ENCODE measurements around the gene SERPINB1. TPM values are rescaled to one million over a fixed set of nuclear protein-coding genes. Genes with fewer than 3 reads are reported as not detected.

SERPINB1 gene
- polyA plus RNA-seq, 1 of the 3 experiments (the other 2 are of a cell fraction): 9.4 TPM

DNA sequence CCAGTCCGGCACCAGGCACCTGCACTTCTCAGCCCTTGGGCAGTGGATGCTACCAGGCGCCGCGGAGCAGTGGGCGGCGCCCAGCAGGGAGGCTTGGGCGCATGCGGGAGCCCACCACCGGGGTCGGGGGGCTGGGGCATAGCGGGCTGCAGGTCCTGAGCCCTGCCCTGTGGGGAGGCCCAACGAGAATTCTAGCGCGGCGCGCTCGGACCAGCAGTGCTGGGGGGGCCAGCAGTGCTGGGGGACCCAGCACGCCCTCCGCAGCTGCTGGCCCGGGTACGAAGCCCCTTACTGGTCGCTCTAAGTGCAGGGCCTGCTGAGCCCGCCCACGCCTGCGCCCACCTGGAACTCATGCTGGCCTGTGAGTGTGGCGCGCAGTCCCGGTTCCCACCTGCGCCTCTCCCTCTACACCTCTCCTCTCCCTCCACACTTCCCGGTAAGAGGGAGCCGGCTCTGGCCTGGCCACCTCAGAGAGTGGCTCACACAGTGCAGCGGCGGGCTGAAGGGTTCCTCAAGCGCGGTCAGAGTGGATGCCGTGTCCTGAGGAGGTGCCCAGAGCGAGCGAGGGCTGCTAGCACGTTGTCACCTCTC is 28.5 kb upstream of the SERPINB1 start:
- Histone ChIP-seq H3K9me3 (no peaks in the 10 kb centered on the region), H2AFZ (ENCODE audit: low read depth) (no peak overlapping the region), H3K4me2 (no peak overlapping the region), H3K36me3 (replicated peaks in 1 of 2; ENCODE audit: control insufficient read depth in 1 of 2, insufficient read depth in 2 of 2, low read length in 1 of 2) (no peaks in the 10 kb centered on the region), H3K79me2 (ENCODE audit: insufficient read depth) (no peaks in the 10 kb centered on the region), H3F3A (replicated peaks; ENCODE audit: insufficient read depth) (no peaks in the 10 kb centered on the region), H3K9ac (no peak overlapping the region), H3K4me3 (ENCODE audit: low read depth in 2 of 2, low read length in 1 of 2) (no peak overlapping the region), H3K27ac (ENCODE audit: low read depth in 2 of 2, low read length in 1 of 2) (no peak overlapping the region), H4K20me1 (ENCODE audit: insufficient read depth) (no peaks in the 10 kb centered on the region), H3K4me1 (ENCODE audit: control insufficient read depth in 1 of 2, insufficient read depth in 2 of 2, low read depth in 1 of 2, low read length in 1 of 2) (no peaks in the 10 kb centered on the region; a peak in 1 of 4 replicates), H3K27me3 (ENCODE audit: insufficient read depth) (no peaks in the 10 kb centered on the region), H3K9me2 (no peaks in the 10 kb centered on the region)
- 92% methylated on average over 16 of the region's 39 CpGs for WGBS (ENCODE audit: low lambda C conversion rate)
- CTCF ChIA-PET: interaction anchor here (0.6 to 3.5 kb wide), 3 partner anchors 24 to 61 kb away, joined by 3 to 17 read pairs (median 12); no protein-coding TSS in a partner anchor
- TF ChIP-seq EZH2phosphoT487 (IDR thresholded peaks at IDR 0.05; ENCODE audit: borderline replicate concordance, low read depth) (no peak), EP300 (IDR thresholded peaks at IDR 0.05; ENCODE audit: borderline replicate concordance in 1 of 2, low read depth in 1 of 2, low read length in 1 of 2) (no peak), CHD2 (IDR thresholded peaks at IDR 0.05; ENCODE audit: low read length, partially characterized antibody) (no peak), MXI1 (IDR thresholded peaks at IDR 0.05; ENCODE audit: low read depth, low read length) (no peak), TEAD4 (IDR thresholded peaks at IDR 0.05; ENCODE audit: borderline replicate concordance, insufficient read depth) (no peak), MEF2A (IDR thresholded peaks at IDR 0.05; ENCODE audit: borderline replicate concordance, low read depth) (no peak), YY1 (IDR thresholded peaks at IDR 0.05; ENCODE audit: low read depth) (no peak), TCF12 (IDR thresholded peaks at IDR 0.05) (no peak), RXRA (IDR thresholded peaks at IDR 0.05; ENCODE audit: borderline replicate concordance, low read depth) (no peak), RFX5 (IDR thresholded peaks at IDR 0.05; ENCODE audit: low read length) (no peak), FOXJ3 (CRISPR knock-in tag; IDR thresholded peaks at IDR 0.05) (no peak), ELF1 (IDR thresholded peaks at IDR 0.05) (no peak)
- TF ChIP-seq, protein P1, sequence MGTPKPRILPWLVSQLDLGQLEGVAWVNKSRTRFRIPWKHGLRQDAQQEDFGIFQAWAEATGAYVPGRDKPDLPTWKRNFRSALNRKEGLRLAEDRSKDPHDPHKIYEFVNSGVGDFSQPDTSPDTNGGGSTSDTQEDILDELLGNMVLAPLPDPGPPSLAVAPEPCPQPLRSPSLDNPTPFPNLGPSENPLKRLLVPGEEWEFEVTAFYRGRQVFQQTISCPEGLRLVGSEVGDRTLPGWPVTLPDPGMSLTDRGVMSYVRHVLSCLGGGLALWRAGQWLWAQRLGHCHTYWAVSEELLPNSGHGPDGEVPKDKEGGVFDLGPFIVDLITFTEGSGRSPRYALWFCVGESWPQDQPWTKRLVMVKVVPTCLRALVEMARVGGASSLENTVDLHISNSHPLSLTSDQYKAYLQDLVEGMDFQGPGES (IDR thresholded peaks at IDR 0.05; ENCODE audit: low read depth, low read length): no peak
- TF ChIP-seq, protein P2, sequence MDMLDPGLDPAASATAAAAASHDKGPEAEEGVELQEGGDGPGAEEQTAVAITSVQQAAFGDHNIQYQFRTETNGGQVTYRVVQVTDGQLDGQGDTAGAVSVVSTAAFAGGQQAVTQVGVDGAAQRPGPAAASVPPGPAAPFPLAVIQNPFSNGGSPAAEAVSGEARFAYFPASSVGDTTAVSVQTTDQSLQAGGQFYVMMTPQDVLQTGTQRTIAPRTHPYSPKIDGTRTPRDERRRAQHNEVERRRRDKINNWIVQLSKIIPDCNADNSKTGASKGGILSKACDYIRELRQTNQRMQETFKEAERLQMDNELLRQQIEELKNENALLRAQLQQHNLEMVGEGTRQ (IDR thresholded peaks at IDR 0.05; ENCODE audit: borderline replicate concordance, low read depth, low read length): no peak
- TF ChIP-seq, protein P3, sequence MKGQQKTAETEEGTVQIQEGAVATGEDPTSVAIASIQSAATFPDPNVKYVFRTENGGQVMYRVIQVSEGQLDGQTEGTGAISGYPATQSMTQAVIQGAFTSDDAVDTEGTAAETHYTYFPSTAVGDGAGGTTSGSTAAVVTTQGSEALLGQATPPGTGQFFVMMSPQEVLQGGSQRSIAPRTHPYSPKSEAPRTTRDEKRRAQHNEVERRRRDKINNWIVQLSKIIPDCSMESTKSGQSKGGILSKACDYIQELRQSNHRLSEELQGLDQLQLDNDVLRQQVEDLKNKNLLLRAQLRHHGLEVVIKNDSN (IDR thresholded peaks at IDR 0.05; ENCODE audit: borderline replicate concordance, low read depth): no peak
- POLR2A ChIA-PET: no interaction called here
- no peak for DNase-seq

DNA sequence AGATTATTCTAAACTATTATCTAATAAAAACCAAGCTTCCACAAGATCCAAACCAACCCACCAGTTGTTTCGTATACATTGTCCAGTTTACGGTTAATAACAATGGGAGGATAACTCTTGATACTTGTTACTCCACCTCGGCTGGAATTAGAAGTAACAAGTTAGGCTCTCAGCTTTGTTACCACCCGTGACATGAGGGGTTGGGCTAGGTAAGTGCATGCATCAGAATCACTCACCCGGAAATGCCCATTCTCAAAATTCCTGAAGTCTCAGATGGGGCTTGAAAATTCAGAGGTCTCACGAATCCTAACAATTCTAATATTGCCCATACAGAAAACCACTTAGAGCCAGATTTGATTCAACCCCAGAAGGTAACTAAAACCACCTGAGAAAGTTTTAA is 27.0 kb upstream of the SERPINB1 start:
- TF ChIP-seq ELF1 (IDR thresholded peaks at IDR 0.05): no peak
- TF ChIP-seq SMC3 (IDR thresholded peaks at IDR 0.05; ENCODE audit: low read depth, low read length): no peak
- no peak for TF ChIP-seq TEAD4 (IDR thresholded peaks at IDR 0.05; ENCODE audit: borderline replicate concordance, insufficient read depth)
- TF ChIP-seq MXI1 (IDR thresholded peaks at IDR 0.05; ENCODE audit: low read depth, low read length): no peak
- no peak for TF ChIP-seq RFX5 (IDR thresholded peaks at IDR 0.05; ENCODE audit: low read length)
- TF ChIP-seq CHD2 (IDR thresholded peaks at IDR 0.05; ENCODE audit: low read length, partially characterized antibody): no peak
- no peak for TF ChIP-seq NFIC (IDR thresholded peaks at IDR 0.05; ENCODE audit: borderline replicate concordance)
- TF ChIP-seq SIN3A (IDR thresholded peaks at IDR 0.05; ENCODE audit: borderline replicate concordance, low read depth, low read length): no peak
- Histone ChIP-seq H3K27me3 (ENCODE audit: insufficient read depth) (no peaks in the 10 kb centered on the region), H3K27ac (ENCODE audit: low read depth in 2 of 2, low read length in 1 of 2) (no peak overlapping the region), H3K9me2 (no peaks in the 10 kb centered on the region), H3K9ac (no peak overlapping the region), H3K4me1 (ENCODE audit: control insufficient read depth in 1 of 2, insufficient read depth in 2 of 2, low read depth in 1 of 2, low read length in 1 of 2) (no peaks in the 10 kb centered on the region), H3K9me3 (no peaks in the 10 kb centered on the region), H2AFZ (ENCODE audit: low read depth) (no peak overlapping the region), H3K4me3 (ENCODE audit: low read depth in 2 of 2, low read length in 1 of 2) (no peak overlapping the region), H3K4me2 (no peak overlapping the region), H3K36me3 (replicated peaks in 1 of 2; ENCODE audit: control insufficient read depth in 1 of 2, insufficient read depth in 2 of 2, low read length in 1 of 2) (no peaks in the 10 kb centered on the region), H3K79me2 (ENCODE audit: insufficient read depth) (no peaks in the 10 kb centered on the region), H4K20me1 (ENCODE audit: insufficient read depth) (no peaks in the 10 kb centered on the region), H3F3A (replicated peaks; ENCODE audit: insufficient read depth) (no peaks in the 10 kb centered on the region)
- no peak for DNase-seq
- POLR2A ChIA-PET: no interaction called here
- CTCF ChIA-PET: interaction anchor here (1.2 to 3.5 kb wide), 5 partner anchors 8 to 121 kb away, joined by 3 to 17 read pairs (median 8); no protein-coding TSS in a partner anchor
- 90% methylated on average over 6 of the region's 6 CpGs for WGBS (ENCODE audit: low lambda C conversion rate)
